Thoracic aorta (tissue), 2 donors: Measurements from ENCODE around the gene TAOK2. TPM values are rescaled to one million over a fixed set of nuclear protein-coding genes. Genes with fewer than 3 reads are reported as not detected.

Experiments
- ATAC-seq: fragments of 150-250 bp; one replicate; pipeline ENCODE4 v1.8.0; 2017; ENCODE audit warnings: low read depth; ENCODE audit not compliant: insufficient number of reproducible peaks, low FRiP score
- DNase-seq: peaks from one replicate; pipeline ENCODE4 v3.0.0-alpha.2; 2020; ENCODE audit warnings: low spot score
- H3K27ac ChIP-seq, 2 donors: fragments of 200-600 bp; sonication (generic); 1 replicate in 1 of 2; 2 replicates in 1 of 2; pipeline ENCODE4 v1.5.1; 2016; ENCODE audit warnings: mild to moderate bottlenecking in 2 of 2, moderate library complexity in 2 of 2
- H3K27me3 ChIP-seq: fragments of 200-600 bp; sonication (generic); replicated peaks from 2 replicates; pipeline ENCODE4 v1.6.0; 2016; ENCODE audit warnings: mild to moderate bottlenecking; ENCODE audit not compliant: insufficient read depth
- H3K36me3 ChIP-seq: fragments of 200-600 bp; sonication (generic); one replicate; pipeline ENCODE4 v1.5.1; 2016
- H3K4me1 ChIP-seq, 2 donors: fragments of 200-600 bp; sonication (generic); 1 replicate in 1 of 2; 2 replicates in 1 of 2; pipeline versions ENCODE4 v1.5.1 to v1.6.0; 2016; ENCODE audit warnings: low read depth in 2 of 2, mild to moderate bottlenecking in 1 of 2; ENCODE audit not compliant: control insufficient read depth in 1 of 2
- H3K4me3 ChIP-seq: fragments of 200-600 bp; sonication (generic); 2 replicates; pipeline ENCODE4 v1.5.1; 2016; ENCODE audit warnings: mild to moderate bottlenecking
- H3K9me3 ChIP-seq: fragments of 200-600 bp; sonication (generic); 2 replicates; pipeline ENCODE4 v1.5.1; 2016
- CTCF ChIP-seq: fragments of 200-600 bp; sonication (generic); IDR thresholded peaks from one replicate; pipeline ENCODE4 v1.5.1; 2019; ENCODE audit warnings: antibody characterized with exemption
- total RNA-seq, 2 donors: library from RNA; depleted of rRNA; stranded (reverse); fragments of >200 nt; gene quantifications; one replicate each; pipeline versions ENCODE4 v1.1.0 to v1.2.3, GENCODE V29; 2016

TAOK2 gene
- total RNA-seq: 10 to 100 TPM; 54.6 to 55.0 TPM

- Histone ChIP-seq H3K27ac (peak within 1 kb of the TSS; percentile 88 to 90), H3K4me3 (peak within 1 kb of the TSS; percentile 98), H3K4me1 (peaks cover 20 to 39% of the 10 kb centered on the region in 2 donors), H3K36me3 (peaks cover 7% of the 10 kb centered on the region), H3K27me3 (no peaks in the 10 kb centered on the region), H3K9me3 (no peaks in the 10 kb centered on the region)
- peak; percentile 91 for DNase-seq
- no peak for TF ChIP-seq CTCF
- peak; percentile 83 for ATAC-seq
Measured at GRCh38 chr16:29973384-29974246, at the start of gene TAOK2. Gene TAOK2 (plus strand): TSS chr16:29973868. CDS start chr16:29977773, 3,905 bp downstream.

DNA sequence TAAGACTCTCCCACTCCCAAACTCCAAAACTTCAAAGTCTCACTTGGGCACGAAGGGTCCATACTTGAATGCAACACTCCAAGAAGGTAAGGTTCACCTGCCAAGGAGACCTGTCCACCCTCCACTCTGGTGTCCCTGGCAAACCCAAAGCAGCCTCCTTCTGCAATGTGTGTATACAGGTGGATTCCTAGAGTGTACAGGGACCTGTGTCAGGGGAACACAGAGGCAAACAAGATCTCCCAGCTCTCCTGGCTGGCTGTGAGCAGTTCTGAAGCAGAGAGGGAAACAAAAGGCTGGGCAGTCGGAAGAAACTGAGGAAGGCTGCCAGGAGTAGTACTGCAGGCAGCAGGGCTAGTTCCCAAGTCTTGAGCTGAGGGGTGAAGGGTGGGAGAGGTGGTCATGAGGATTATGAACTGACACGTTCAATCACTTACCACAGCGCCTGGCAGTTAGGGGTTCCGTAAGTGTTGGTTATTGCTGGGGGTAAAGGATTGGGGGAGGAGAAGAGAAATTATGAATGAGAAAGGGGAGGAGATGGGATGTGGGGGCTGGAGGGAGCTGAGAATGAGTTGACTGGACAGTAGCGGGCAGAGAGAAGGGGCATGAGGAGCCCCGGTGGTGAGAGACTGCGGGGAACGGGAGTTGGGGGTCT lies 48.4 kb upstream of the TAOK2 start:
- peaks cover 6 to 21% of the 10 kb centered on the region in 2 donors for H3K4me1 ChIP-seq
- no peaks in the 10 kb centered on the region for H3K9me3 ChIP-seq
- no peak overlapping the region for H3K27ac ChIP-seq
- no peak for DNase-seq
- H3K4me3 ChIP-seq: peak overlapping the region; percentile 93
- ATAC-seq: no peak
- peaks cover 8% of the 10 kb centered on the region for H3K36me3 ChIP-seq
- TF ChIP-seq CTCF: no peak
- no peaks in the 10 kb centered on the region for H3K27me3 ChIP-seq

GRCh38 chr16:29925781-29926710 lies 47.6 kb upstream of the TAOK2 start, which contains the start of gene KCTD13:
Gene KCTD13 (minus strand): TSS chr16:29926226. CDS start chr16:29926033, 193 bp downstream.
- peak; percentile 92 for ATAC-seq
- DNase-seq: peak; percentile 40
- TF ChIP-seq CTCF: no peak

GRCh38 chr16:29926711-29927052 lies 47.0 kb upstream of the TAOK2 start:
- Histone ChIP-seq H3K9me3 (no peaks in the 10 kb centered on the region), H3K27ac (peak overlapping the region; percentile 73 to 79), H3K36me3 (peaks cover 6% of the 10 kb centered on the region), H3K4me3 (peak overlapping the region; percentile 93), H3K27me3 (no peaks in the 10 kb centered on the region), H3K4me1 (peaks cover 6 to 21% of the 10 kb centered on the region in 2 donors)
- TF ChIP-seq CTCF: no peak
- no peak for ATAC-seq
- DNase-seq: no peak

More at GRCh38 chr16:29925781-29926710, 47.6 kb upstream of the TAOK2 start, which contains the start of gene KCTD13:
- peaks cover 8% of the 10 kb centered on the region for H3K36me3 ChIP-seq
- peak within 1 kb of the TSS; percentile 93 for H3K4me3 ChIP-seq
- peak within 1 kb of the TSS; percentile 73 to 79 for H3K27ac ChIP-seq
- H3K4me1 ChIP-seq: peaks cover 6 to 21% of the 10 kb centered on the region in 2 donors
- H3K9me3 ChIP-seq: no peaks in the 10 kb centered on the region
- no peaks in the 10 kb centered on the region for H3K27me3 ChIP-seq
